ENCODE data around the gene ALG1.
"Not testable (repeated sequence)": the region's sequence is repeated elsewhere in the genome, so short reads cannot be mapped to it uniquely, and the experiment has no call there.

The ALG1 gene

DNA sequence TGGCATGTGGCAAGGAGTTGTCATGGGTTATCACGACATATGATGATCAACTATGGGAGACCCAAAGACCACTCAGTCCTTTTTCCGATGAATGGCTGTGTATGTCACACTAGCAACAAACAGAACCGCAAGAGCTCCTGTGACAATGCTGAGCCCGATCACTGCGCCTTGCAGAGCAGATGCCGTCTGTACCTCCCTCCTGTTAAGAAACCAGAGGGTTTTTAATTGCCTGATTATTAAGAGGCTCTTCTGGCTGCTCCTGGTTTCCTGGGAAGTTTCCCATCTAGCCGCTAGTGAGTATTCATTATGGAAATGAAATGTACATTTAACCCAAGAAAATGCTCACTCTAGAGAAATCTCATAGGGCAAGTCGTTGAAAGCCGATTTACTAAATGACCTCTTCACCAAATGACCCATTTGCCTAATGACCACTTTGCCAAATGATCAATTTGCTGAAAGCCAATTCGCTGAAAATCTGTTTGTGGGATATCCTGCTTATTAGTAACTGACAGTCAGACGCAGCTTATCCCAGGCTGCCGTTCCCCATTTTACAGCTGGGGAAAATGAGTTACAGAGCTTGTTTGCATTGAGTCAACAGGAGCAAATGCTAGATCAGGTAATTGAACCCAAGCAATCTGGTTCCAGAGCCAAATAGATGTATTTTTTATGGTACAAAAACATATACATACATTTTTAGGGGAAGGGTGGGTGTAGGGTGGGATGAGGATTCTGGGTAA lies 31.8 kb downstream of the ALG1 start:
- not testable (repeated sequence) for H3K79me2 ChIP-seq (ENCODE audit: insufficient read depth, low read length); H3K27ac ChIP-seq (ENCODE audit: low read depth, low read length); H3K4me2 ChIP-seq (ENCODE audit: low read depth, low read length, poor library complexity, severe bottlenecking); H2AFZ ChIP-seq (ENCODE audit: low read depth, low read length, severe bottlenecking); H3K9ac ChIP-seq (ENCODE audit: low read length); H3F3A ChIP-seq (ENCODE audit: insufficient read depth); H3K9me2 ChIP-seq (replicated peaks; ENCODE audit: insufficient read depth, low read length); H4K20me1 ChIP-seq (ENCODE audit: low read depth, low read length); H3K27me3 ChIP-seq (ENCODE audit: low read length); H3K4me3 ChIP-seq (ENCODE audit: insufficient read depth, low read length, poor library complexity, severe bottlenecking); H3K9me3 ChIP-seq (ENCODE audit: insufficient read depth, low read length); H3K36me3 ChIP-seq (ENCODE audit: low read length)

GRCh38 chr16:5105039-5105438 lies 33.4 kb downstream of the ALG1 start:
- not testable (repeated sequence) for H3K27me3 ChIP-seq (ENCODE audit: low read length); H3K4me2 ChIP-seq (ENCODE audit: low read depth, low read length, poor library complexity, severe bottlenecking); H4K20me1 ChIP-seq (ENCODE audit: low read depth, low read length); H3K27ac ChIP-seq (ENCODE audit: low read depth, low read length); H3F3A ChIP-seq (ENCODE audit: insufficient read depth); H3K36me3 ChIP-seq (ENCODE audit: low read length); H3K79me2 ChIP-seq (ENCODE audit: insufficient read depth, low read length); H2AFZ ChIP-seq (ENCODE audit: low read depth, low read length, severe bottlenecking); H3K4me3 ChIP-seq (ENCODE audit: insufficient read depth, low read length, poor library complexity, severe bottlenecking); H3K9me2 ChIP-seq (replicated peaks; ENCODE audit: insufficient read depth, low read length); H3K9ac ChIP-seq (ENCODE audit: low read length); H3K9me3 ChIP-seq (ENCODE audit: insufficient read depth, low read length)

- Histone ChIP-seq H3K9me2 (replicated peaks; ENCODE audit: insufficient read depth, low read length) (no peaks in the 10 kb centered on the region), H3K4me2 (ENCODE audit: low read depth, low read length, poor library complexity, severe bottlenecking) (no peak overlapping the region), H3K4me3 (ENCODE audit: insufficient read depth, low read length, poor library complexity, severe bottlenecking) (no peak overlapping the region), H4K20me1 (ENCODE audit: low read depth, low read length) (no peaks in the 10 kb centered on the region), H3F3A (ENCODE audit: insufficient read depth) (no peaks in the 10 kb centered on the region), H3K27ac (ENCODE audit: low read depth, low read length) (no peak overlapping the region), H3K9ac (ENCODE audit: low read length) (no peak overlapping the region), H3K36me3 (ENCODE audit: low read length) (no peaks in the 10 kb centered on the region), H2AFZ (ENCODE audit: low read depth, low read length, severe bottlenecking) (no peak overlapping the region), H3K79me2 (ENCODE audit: insufficient read depth, low read length) (no peaks in the 10 kb centered on the region), H3K27me3 (ENCODE audit: low read length) (no peaks in the 10 kb centered on the region), H3K9me3 (ENCODE audit: insufficient read depth, low read length) (no peaks in the 10 kb centered on the region)
- TF ChIP-seq EZH2phosphoT487 (conservative IDR thresholded peaks at IDR 0.05; ENCODE audit: low read length): no peak
- no peak for TF ChIP-seq CTCF (IDR thresholded peaks at IDR 0.05; ENCODE audit: insufficient read depth, low read length, poor library complexity, severe bottlenecking)
Measured at GRCh38 chr16:5108505-5109158, 37.0 kb downstream of the ALG1 start.

GRCh38 chr16:5110933-5111332 lies 39.3 kb downstream of the ALG1 start:
- H3K79me2 ChIP-seq (ENCODE audit: insufficient read depth, low read length); H3K36me3 ChIP-seq (ENCODE audit: low read length); H3K9ac ChIP-seq (ENCODE audit: low read length); H3K9me3 ChIP-seq (ENCODE audit: insufficient read depth, low read length); H3K9me2 ChIP-seq (replicated peaks; ENCODE audit: insufficient read depth, low read length); H3K4me2 ChIP-seq (ENCODE audit: low read depth, low read length, poor library complexity, severe bottlenecking); H3F3A ChIP-seq (ENCODE audit: insufficient read depth); H3K27ac ChIP-seq (ENCODE audit: low read depth, low read length); H3K4me3 ChIP-seq (ENCODE audit: insufficient read depth, low read length, poor library complexity, severe bottlenecking); H2AFZ ChIP-seq (ENCODE audit: low read depth, low read length, severe bottlenecking); H4K20me1 ChIP-seq (ENCODE audit: low read depth, low read length); H3K27me3 ChIP-seq (ENCODE audit: low read length): not testable (repeated sequence)

GRCh38 chr16:5116780-5117295 lies 45.2 kb downstream of the ALG1 start:
- not testable (repeated sequence) for H3K9ac ChIP-seq (ENCODE audit: low read length); H3K27ac ChIP-seq (ENCODE audit: low read depth, low read length); H2AFZ ChIP-seq (ENCODE audit: low read depth, low read length, severe bottlenecking); H3K4me2 ChIP-seq (ENCODE audit: low read depth, low read length, poor library complexity, severe bottlenecking); H3K9me2 ChIP-seq (replicated peaks; ENCODE audit: insufficient read depth, low read length); H3F3A ChIP-seq (ENCODE audit: insufficient read depth); H3K79me2 ChIP-seq (ENCODE audit: insufficient read depth, low read length); H4K20me1 ChIP-seq (ENCODE audit: low read depth, low read length); H3K4me3 ChIP-seq (ENCODE audit: insufficient read depth, low read length, poor library complexity, severe bottlenecking); H3K9me3 ChIP-seq (ENCODE audit: insufficient read depth, low read length); H3K36me3 ChIP-seq (ENCODE audit: low read length); H3K27me3 ChIP-seq (ENCODE audit: low read length)

DNA sequence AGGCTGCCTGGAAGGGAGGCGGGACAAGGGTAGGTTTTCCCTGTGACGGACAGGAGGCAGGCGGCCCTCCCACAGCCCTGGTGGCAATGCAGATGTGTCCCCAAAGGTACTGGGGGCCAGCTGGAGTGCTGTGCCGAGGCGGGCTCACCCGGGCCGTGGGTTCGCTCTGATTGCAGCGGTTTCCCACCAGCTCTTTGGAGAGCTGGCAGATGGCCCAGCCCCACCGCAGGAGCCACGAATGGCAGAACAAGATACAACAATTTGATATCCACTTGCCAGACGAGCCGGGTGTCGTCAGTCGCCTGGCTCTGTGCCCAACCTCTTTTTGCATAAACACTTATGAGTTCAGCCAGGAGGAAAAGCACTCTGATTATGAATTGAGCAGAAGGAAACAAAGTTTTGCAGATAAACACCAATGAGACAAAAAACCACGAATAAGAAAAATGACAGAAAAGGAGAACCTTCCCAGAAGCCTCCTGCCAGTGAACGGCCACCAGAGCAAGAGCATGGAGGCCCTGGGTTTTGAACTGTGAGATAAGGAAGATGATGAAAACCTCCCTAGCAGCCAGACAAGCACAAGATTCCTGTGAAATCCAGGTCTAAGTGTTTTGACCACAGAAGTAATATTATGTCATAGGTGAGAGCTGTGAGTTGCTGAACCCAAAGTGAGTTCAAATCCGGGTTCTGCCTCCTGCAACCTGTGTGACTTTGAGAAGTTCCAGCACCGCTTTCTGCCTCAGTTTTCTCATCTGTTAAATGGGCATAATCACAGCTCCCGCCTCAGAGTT lies 45.9 kb downstream of the ALG1 start:
- not testable (repeated sequence) for H2AFZ ChIP-seq (ENCODE audit: low read depth, low read length, severe bottlenecking); H3K79me2 ChIP-seq (ENCODE audit: insufficient read depth, low read length); H3K9me2 ChIP-seq (replicated peaks; ENCODE audit: insufficient read depth, low read length); H3F3A ChIP-seq (ENCODE audit: insufficient read depth); H3K27me3 ChIP-seq (ENCODE audit: low read length); H3K4me2 ChIP-seq (ENCODE audit: low read depth, low read length, poor library complexity, severe bottlenecking); H3K9me3 ChIP-seq (ENCODE audit: insufficient read depth, low read length); H3K27ac ChIP-seq (ENCODE audit: low read depth, low read length); H4K20me1 ChIP-seq (ENCODE audit: low read depth, low read length); H3K36me3 ChIP-seq (ENCODE audit: low read length); H3K9ac ChIP-seq (ENCODE audit: low read length); H3K4me3 ChIP-seq (ENCODE audit: insufficient read depth, low read length, poor library complexity, severe bottlenecking)

All from SU-DHL-6 (cell line).